Tracheal epithelial cell (primary cell): ENCODE data around the gene ZFP42. TPM values are rescaled to one million over a fixed set of nuclear protein-coding genes. Genes with fewer than 3 reads are reported as not detected.

Experiments used
- total RNA-seq: library from RNA; depleted of rRNA; stranded (reverse); fragments of >200 nt; gene quantifications from 2 replicates; pipeline ENCODE4 v1.2.1, GENCODE V29; 2014

ZFP42 gene
- 3.6 TPM in 1 of 2 replicates, not detected in the other for total RNA-seq

DNA sequence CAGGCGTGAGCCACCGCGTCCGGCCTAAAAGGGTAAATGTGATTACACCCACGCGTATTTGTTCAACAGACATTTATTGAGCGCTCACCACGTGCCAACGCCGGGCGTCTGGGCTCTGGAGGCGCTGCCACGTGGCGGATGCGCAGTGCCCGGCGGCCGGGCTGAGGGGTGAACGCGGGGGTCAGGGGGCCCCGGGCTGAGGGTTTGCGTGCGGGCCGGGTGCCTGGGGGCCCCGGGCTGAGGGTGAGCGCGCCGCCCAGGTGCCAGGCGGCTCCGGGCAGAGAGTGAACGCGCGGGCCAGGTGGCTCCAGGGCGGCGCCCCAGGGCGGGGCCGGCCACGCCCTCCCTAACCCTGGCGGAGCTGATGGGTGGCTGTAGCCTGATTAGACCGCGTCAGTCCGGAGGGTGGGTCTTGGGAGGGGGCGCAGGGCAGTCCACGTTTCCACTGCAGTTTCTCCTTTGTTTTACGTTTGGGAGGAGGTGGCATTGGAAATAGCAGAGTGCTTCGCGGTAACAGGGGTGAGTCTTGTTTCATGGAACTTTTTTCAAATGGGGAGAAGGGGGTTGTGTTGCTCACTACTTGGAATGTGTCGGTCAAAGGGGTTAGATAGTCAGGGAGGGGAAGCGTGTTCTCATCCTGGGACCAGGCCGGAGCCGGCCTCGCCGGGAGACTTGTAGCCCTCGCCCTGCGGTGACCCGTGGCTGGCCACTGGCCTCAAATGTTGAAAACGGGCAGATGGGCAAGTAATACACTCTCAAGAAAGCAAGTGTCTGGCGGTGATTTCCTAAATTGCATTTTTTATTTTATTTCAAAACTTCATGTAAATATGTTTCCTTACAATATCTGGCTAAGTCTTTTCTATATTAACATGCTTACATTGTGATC, at the start of gene ZFP42:
Gene ZFP42, plus strand, starts transcription at position 450 of the 886 bp plus-strand sequence. CDS start 7,037 bp downstream, outside the sequence.

Other genes with a start within 250 kb of the ZFP42 start
- 0.72 TPM in 1 of 2 replicates, not detected in the other for gene TRIML2, start 113.8 kb downstream of the ZFP42 start, total RNA-seq
- not detected in 2 replicates for gene TRIML1, start 143.7 kb downstream of the ZFP42 start, total RNA-seq